Fibroblast of the aortic adventitia (primary cell): ENCODE results near the gene DSCAML1. TPM values are rescaled to one million over a fixed set of nuclear protein-coding genes. Genes with fewer than 3 reads are reported as not detected.

Experiments
- DNase-seq: peaks from one replicate; pipeline ENCODE4 v3.0.0-alpha.2; 2010; ENCODE audit warnings: low read depth
- H3K4me3 ChIP-seq: 2 replicates; pipeline ENCODE4 v1.5.1; 2011; ENCODE audit warnings: low read depth, mild to moderate bottlenecking, control low read depth, low read length, moderate library complexity
- total RNA-seq: library from RNA; depleted of rRNA; stranded (reverse); fragments of >200 nt; gene quantifications from 2 replicates; pipeline ENCODE4 v1.2.3, GENCODE V29; 2012; ENCODE audit warnings: low replicate concordance
- TF ChIP-seq, protein P1 (sequence below): IDR thresholded peaks from 2 replicates; pipeline ENCODE4 v1.5.1; 2011; ENCODE audit warnings: mild to moderate bottlenecking, low read length, control low read depth, inconsistent platforms; ENCODE audit not compliant: insufficient read depth

The DSCAML1 gene
- total RNA-seq, 1 donor = not detected

DNA sequence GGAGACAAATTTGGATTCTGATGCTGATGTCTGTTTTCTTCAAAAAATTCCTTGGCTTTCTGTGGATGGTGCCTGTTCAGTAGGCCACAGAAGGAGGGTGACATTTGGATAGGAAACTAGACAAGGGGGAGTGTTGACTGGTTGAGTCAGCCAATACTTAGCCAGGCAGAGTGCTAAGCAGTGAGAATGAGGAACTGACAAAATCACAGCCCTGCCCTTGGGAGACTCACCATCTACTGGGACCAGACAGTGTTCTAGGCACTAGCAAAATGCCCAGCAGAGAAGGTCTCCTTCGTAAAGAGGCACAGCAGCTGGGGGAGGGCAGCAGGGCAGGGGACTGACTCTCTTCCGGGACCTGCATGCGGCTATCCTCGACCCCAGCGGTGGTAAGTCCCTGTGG lies 190.2 kb downstream of the DSCAML1 start:
- no peak for DNase-seq
- H3K4me3 ChIP-seq = no peak overlapping the region
- TF ChIP-seq, protein P1, sequence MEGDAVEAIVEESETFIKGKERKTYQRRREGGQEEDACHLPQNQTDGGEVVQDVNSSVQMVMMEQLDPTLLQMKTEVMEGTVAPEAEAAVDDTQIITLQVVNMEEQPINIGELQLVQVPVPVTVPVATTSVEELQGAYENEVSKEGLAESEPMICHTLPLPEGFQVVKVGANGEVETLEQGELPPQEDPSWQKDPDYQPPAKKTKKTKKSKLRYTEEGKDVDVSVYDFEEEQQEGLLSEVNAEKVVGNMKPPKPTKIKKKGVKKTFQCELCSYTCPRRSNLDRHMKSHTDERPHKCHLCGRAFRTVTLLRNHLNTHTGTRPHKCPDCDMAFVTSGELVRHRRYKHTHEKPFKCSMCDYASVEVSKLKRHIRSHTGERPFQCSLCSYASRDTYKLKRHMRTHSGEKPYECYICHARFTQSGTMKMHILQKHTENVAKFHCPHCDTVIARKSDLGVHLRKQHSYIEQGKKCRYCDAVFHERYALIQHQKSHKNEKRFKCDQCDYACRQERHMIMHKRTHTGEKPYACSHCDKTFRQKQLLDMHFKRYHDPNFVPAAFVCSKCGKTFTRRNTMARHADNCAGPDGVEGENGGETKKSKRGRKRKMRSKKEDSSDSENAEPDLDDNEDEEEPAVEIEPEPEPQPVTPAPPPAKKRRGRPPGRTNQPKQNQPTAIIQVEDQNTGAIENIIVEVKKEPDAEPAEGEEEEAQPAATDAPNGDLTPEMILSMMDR = no peak

DNA sequence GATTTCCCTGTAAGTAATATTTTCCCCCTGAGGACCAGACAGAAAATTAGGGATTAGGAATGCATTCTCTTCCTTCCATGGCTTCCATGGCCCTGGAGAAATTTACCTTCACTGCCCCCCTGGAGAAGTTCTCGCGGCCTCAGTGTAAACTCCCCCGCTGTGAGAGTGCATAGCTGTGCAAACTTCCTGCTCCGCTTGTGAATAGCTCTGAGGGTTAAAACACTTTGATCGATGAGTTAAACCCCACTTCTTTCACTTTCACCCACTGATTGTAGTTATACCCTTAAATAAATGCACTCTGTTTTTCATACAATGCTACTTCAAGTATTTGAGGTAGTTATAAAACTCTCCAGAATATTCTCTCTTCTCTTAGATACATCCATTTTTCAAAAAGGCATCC lies 190.8 kb downstream of the DSCAML1 start:
- H3K4me3 ChIP-seq = no peak overlapping the region
- TF ChIP-seq, protein P1 = no peak
- DNase-seq = no peak

DNA sequence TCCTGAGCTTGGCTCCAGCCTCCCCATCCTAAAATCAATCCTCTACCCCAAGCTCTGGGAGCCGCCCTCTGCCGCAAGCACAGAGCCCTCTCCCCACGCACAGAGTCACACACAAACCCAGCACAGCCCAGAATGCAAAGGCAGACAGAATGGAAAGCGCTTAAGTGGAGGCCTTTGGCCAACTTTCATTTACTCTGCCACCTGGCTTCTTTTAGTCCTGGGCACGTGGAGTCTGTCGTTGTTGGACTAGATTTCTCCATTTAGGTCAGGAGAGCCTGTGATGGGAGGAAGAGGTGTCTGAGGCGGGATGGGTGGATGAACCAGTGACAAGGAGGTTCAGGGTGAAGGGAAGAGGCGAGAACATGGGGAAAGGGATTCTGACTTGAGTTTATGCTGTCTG lies 191.7 kb downstream of the DSCAML1 start:
- no peak for DNase-seq
- TF ChIP-seq, protein P1 = no peak

DNA sequence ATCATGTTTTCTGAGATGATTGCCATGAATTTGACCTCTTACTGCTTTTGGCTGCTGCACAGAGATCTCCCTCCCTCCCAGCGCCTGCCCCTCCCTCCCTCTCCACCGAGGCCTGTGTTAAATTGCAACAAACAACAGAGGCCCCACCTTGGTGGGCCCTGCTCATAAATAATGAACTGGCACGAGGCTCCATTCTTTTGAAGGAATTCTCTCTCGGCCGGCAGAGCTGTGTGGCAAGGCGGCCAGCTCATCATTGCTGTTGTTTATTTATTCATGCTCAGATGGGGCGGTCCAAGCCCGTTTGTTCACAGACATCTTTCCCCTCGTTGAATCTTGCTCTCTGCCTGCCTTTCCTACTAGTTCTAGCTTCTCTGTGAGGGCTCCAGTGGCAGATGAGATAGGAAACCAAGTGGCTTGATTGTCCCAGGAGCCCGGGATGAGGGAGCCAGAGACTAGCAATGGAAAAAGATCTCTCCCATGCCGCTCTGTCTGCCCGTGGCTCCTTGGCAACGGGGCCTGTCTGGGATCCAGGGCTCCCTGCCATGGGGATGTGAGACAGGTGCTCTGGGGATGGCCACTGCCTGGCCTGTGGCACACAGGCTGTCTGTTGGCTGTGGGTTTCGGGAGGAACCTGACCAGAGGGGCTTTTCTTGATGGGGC lies 192.6 kb downstream of the DSCAML1 start:
- no peak overlapping the region for H3K4me3 ChIP-seq
- DNase-seq = no peak
- TF ChIP-seq, protein P1 = no peak

More for the DNA sequence above, 191.7 kb downstream of the DSCAML1 start:
- H3K4me3 ChIP-seq = no peak overlapping the region

DNA sequence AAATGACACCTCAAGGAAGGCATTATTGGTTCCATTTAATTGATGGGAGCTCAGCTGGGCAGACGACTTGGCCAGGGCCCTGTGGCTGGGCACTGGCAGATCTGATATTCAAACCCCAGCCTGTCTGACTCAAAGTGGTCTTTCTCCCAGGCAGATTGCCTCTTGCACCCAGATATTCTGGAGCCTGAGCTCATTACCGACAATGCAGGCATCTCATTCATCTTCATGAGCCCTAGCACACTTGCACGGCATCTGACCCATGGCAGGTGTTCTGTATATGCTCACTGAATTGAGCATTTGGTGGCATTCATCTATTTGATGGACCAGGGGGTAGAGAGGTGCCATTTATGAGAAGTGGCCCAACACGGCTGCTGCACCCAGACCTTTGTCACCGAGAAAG lies 193.1 kb downstream of the DSCAML1 start:
- H3K4me3 ChIP-seq = no peak overlapping the region
- DNase-seq = no peak
- TF ChIP-seq, protein P1 = no peak

DNA sequence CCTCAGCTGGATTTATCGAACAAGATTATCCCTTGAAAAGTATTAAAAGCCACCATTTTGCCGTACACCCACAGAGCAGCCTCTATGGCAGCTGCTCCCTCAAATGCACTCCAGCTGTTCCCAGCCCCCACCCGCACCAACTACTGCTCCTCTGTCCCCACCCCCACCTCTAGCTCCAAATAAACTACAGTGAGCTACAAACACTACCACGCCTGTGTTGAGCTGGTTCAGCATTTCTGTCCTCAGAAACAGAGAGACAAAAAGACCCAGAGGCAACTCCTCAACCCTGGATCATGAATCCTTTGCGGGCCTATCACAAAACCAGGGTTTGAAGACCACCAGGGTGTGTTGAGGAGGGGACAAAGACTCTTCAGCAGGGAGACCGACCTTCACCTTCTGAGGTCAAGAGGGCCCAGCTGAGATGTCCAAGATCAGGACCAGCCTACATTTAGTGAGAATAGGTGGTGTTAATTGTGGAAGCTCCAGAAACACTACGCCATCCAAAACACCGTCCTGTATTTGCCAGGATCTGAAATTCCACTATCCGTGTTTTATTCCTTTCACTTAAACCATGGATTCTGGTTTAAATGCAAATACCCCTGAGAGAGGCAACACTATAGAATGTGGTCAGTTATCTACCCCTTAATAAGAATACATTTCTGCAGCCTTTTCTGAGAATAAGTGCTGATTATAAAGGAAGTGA lies 195.9 kb downstream of the DSCAML1 start:
- no peak overlapping the region for H3K4me3 ChIP-seq
- TF ChIP-seq, protein P1 = no peak
- DNase-seq = no peak
